HG03175 (cell line): Measurements from ENCODE around the gene HOXA11.

Experiments used
- ATAC-seq: cut with Tn5 transposase; IDR thresholded peaks from one replicate; pipeline ENCODE4 v1.9.1; 2021; ENCODE audit warnings: mild to moderate bottlenecking, moderate library complexity; ENCODE audit not compliant: unreplicated experiment

Gene HOXA11

DNA sequence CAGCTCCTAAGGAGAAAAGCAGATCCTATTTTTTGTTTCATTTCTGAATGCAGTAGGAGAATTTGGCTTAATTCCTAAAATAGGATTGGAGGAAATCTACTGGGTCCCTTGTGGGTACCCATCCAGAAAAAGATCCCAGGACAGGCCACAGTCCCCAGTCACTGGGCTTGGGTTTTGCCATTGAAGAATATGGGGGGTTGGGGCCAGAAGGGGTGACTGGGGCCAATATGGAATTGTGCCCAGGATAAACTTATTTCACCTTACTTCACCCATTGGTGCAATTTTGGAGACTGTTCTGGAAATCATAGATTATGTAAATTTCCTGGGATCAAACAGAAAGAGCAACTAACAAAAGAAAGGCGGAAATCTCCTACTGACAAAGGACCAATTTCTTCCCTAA, 46.6 kb downstream of the HOXA11 start:
- no peak for ATAC-seq

DNA sequence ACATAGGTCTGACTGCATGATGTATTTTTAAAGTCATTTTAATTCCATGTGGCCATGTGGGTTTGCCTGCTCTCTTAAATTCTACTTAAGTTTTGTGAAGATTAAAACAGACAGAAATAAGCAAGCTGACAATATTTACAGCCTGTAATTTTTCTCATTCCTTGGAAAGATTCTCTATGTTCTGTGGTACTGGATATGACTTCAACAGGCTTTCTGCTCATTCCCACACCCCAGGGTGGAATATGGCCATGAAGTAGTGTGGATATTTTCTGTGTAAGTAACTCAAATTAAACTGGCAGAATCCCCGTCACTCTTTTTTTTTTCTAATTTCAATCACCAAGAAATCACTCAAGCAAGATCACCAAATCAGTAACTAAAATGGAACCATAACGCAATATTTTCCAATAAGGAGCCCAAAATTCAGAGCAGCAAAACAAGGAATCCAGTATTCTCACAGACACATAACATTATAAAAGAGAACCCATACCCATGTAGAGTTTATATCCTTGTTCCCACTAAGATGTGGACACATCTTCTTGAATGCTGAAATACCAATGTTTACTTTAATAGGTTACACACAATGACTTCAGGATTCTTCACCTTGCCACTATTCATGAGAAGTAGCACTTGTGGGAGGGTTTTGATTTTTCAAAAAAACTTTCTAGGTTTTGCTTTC, 47.3 kb downstream of the HOXA11 start:
- ATAC-seq, result no peak

DNA sequence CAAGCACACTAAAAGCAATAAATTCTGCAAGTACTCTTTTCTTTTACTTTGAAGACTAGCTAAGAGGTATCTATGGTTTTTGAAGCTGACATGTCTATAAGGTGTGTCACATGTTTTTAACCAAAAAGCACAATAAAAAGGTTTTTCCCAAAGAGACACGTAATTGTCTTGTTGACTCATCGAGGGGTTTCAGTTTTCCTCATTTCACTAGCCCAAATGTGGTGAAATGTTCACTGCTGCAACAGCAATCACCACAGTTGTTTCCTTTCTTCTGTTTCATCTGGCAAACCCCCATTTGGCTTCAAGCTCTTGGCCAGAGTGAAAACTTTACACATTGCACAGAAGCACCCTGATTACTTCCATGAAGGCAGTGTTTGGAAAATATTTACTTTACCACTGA, 50.6 kb downstream of the HOXA11 start:
- ATAC-seq, result no peak

DNA sequence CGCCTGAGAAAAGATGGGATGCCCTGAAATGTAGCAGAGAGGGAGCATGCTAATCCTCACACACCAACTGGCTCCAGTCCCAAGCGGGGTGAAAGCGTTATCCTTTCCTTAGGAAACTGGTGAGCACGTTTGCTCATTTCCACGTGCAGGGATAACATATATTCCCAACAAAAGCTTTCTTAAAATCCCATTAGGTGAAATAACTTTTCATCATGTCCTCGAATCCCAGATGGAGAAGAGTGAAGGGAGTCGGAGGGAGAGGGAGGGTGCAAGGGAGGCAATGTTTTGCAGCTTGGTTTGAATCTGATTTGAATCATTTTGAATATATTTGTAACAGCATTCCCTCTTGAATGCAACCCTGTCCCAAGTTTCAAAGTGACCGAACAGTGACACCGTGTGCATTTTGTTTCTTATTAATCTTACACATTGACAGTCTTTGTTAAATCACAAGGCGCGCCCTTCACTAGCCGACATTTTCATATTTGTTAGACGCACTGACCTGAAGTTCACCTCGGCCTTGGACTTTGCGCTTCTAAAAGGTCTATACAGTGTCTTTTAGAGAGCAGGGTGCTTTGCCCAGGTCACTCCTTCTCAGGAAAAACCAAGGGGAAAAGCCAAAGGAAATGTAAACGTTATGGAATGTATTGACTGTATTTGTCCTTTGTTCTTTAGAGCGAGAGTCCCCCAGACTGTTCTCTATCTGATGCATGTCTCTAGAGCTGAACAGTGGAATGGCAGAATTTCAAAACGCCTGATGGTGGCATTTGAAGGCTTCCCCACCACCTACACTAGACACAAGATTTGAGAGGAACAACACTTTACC, 51.4 kb downstream of the HOXA11 start:
- no peak for ATAC-seq

DNA sequence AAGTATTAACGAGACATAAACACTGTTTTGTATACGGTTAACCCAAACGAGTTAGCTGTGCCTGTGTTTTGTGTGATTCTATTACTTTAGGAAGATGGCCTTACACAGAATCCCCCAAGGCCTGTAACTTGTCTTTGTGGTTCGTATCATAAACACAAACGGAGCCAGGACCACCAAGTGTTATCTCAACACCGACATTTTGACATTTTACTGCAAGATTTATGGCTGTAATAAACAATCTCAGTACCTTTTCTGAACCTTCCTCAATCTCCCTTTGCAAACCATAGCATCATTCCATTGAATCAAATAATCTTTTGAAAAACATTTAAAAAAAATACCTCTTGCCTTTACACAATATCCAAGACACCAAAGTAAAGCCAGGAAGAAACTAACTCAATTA, 52.1 kb downstream of the HOXA11 start:
- ATAC-seq, result no peak

DNA sequence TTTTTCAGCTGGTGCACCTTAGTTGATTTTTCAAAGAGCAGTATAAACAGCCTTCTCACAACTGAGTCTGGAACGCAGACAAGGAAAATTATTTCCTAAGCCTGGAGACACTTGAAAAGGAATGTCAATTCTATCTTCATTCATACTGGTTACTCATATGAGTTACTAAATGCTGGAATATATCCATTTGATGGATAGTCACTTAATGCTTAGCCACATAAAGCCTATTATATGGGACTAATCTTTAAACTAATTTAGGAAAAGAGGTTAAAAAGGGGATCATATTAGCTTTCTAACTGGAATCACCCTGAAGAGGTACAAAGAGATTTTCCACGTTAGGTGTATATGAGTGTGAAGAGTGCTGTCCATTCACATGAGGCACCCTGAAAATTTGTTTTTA, 52.8 kb downstream of the HOXA11 start:
- ATAC-seq, result no peak

DNA sequence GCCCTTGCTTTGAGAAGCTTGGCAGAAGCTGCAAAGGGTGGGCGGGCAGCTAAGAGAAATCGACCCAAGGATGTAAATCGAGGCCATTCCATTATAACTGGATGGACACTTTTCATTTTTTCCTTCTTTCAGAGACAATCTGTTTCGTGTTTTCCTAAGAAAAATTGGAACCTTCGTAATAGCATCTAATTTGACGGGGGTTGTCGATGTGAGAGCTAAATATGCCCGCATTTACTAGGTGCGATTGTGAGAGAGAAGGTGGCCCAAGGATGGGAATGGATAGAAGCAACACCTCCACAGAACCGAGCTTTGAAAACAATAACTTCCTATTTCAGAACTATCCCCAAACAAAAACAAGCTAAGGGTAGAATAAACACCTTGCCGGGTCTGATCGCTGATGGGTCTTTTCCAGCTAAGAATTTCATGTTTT, 53.6 kb downstream of the HOXA11 start:
- ATAC-seq, result no peak
